ENCODE results near the gene PNRC1. TPM values are rescaled to one million over a fixed set of nuclear protein-coding genes. Genes with fewer than 3 reads are reported as not detected.
"Not testable (repeated sequence)": the region's sequence is repeated elsewhere in the genome, so short reads cannot be mapped to it uniquely, and the experiment has no call there.

PNRC1 gene
- total and polyA plus RNA-seq, 4 donors: 54.9 to 329 (median 141) TPM

- WGBS, 2 donors: 39 to 66% methylated on average over 7 of the region's 7 CpGs
- Histone ChIP-seq H3K9me3 (ENCODE audit: control insufficient read depth in 4 of 4, insufficient read depth in 3 of 4, low read length in 3 of 4) (peaks cover 0 to 4% (median 2%) of the 10 kb centered on the region in 4 donors), H3K4me3 (no peak overlapping the region), H3K4me1 (ENCODE audit: control insufficient read depth in 5 of 5, insufficient read depth in 5 of 5, low read length in 5 of 5) (peaks cover 2 to 16% (median 5%) of the 10 kb centered on the region in 5 donors), H3K9ac (ENCODE audit: insufficient read depth in 1 of 2, low read length in 2 of 2) (peak overlapping the region in 1 of 2 donors; percentile 43), H3K27ac (ENCODE audit: low read depth in 1 of 2, low read length in 1 of 2) (peak overlapping the region; percentile 85 to 96), H3K36me3 (ENCODE audit: control insufficient read depth in 4 of 4, insufficient read depth in 4 of 4, low read length in 4 of 4) (no peaks in the 10 kb centered on the region), H3K27me3 (ENCODE audit: control insufficient read depth in 3 of 3, insufficient read depth in 3 of 3, low read length in 2 of 3) (no peaks in the 10 kb centered on the region)
- no peak for TF ChIP-seq CTCF (IDR thresholded peaks at IDR 0.05; ENCODE audit: control extremely low read depth, extremely low read depth)
- ATAC-seq (ENCODE audit: insufficient read depth, low FRiP score): peak; percentile 44
- peak in 1 of 3 donors; percentile 23 for DNase-seq
Measured at GRCh38 chr6:89034586-89035251, 45.8 kb upstream of the PNRC1 start.

- H3K4me1 ChIP-seq (ENCODE audit: control insufficient read depth in 5 of 5, insufficient read depth in 5 of 5, low read length in 5 of 5): peaks cover 2 to 16% (median 5%) of the 10 kb centered on the region in 5 donors
- DNase-seq: peak; percentile 70 to 95 (median 90)
- no peaks in the 10 kb centered on the region for H3K36me3 ChIP-seq (ENCODE audit: control insufficient read depth in 4 of 4, insufficient read depth in 4 of 4, low read length in 4 of 4)
- H3K27ac ChIP-seq (ENCODE audit: low read depth in 1 of 2, low read length in 1 of 2): peak overlapping the region; percentile 85 to 96
- H3K9ac ChIP-seq (ENCODE audit: insufficient read depth in 1 of 2, low read length in 2 of 2): peak overlapping the region in 1 of 2 donors; percentile 43
- no peaks in the 10 kb centered on the region for H3K27me3 ChIP-seq (ENCODE audit: control insufficient read depth in 3 of 3, insufficient read depth in 3 of 3, low read length in 2 of 3)
- no peak overlapping the region for H3K4me3 ChIP-seq
- H3K9me3 ChIP-seq (ENCODE audit: control insufficient read depth in 4 of 4, insufficient read depth in 3 of 4, low read length in 3 of 4): peaks cover 0 to 4% (median 2%) of the 10 kb centered on the region in 4 donors
- no peak for TF ChIP-seq CTCF (IDR thresholded peaks at IDR 0.05; ENCODE audit: control extremely low read depth, extremely low read depth)
- WGBS, 2 donors: 36 to 56% methylated on average over 14 of the region's 14 CpGs
- peak; percentile 83 for ATAC-seq (ENCODE audit: insufficient read depth, low FRiP score)
Measured at GRCh38 chr6:89035252-89036101, 45.1 kb upstream of the PNRC1 start.

- H3K4me1 ChIP-seq (ENCODE audit: control insufficient read depth in 5 of 5, insufficient read depth in 5 of 5, low read length in 5 of 5): peaks cover 2 to 16% (median 5%) of the 10 kb centered on the region in 5 donors
- peak overlapping the region in 1 of 2 donors; percentile 9 for H3K27ac ChIP-seq (ENCODE audit: low read depth in 1 of 2, low read length in 1 of 2)
- peaks cover 0 to 4% (median 2%) of the 10 kb centered on the region in 4 donors for H3K9me3 ChIP-seq (ENCODE audit: control insufficient read depth in 4 of 4, insufficient read depth in 3 of 4, low read length in 3 of 4)
- H3K4me3 ChIP-seq: no peak overlapping the region
- no peak for DNase-seq
- TF ChIP-seq CTCF (IDR thresholded peaks at IDR 0.05; ENCODE audit: control extremely low read depth, extremely low read depth): no peak
- H3K27me3 ChIP-seq (ENCODE audit: control insufficient read depth in 3 of 3, insufficient read depth in 3 of 3, low read length in 2 of 3): no peaks in the 10 kb centered on the region
- ATAC-seq (ENCODE audit: insufficient read depth, low FRiP score): no peak
- no peak overlapping the region for H3K9ac ChIP-seq (ENCODE audit: insufficient read depth in 1 of 2, low read length in 2 of 2)
- no peaks in the 10 kb centered on the region for H3K36me3 ChIP-seq (ENCODE audit: control insufficient read depth in 4 of 4, insufficient read depth in 4 of 4, low read length in 4 of 4)
- WGBS, 2 donors: 65 to 81% methylated on average over 5 of the region's 5 CpGs
Measured at GRCh38 chr6:89037141-89037900, 43.2 kb upstream of the PNRC1 start.

- H3K36me3 ChIP-seq (ENCODE audit: control insufficient read depth in 4 of 4, insufficient read depth in 4 of 4, low read length in 4 of 4); H3K9me3 ChIP-seq (ENCODE audit: control insufficient read depth in 4 of 4, insufficient read depth in 3 of 4, low read length in 3 of 4); H3K9ac ChIP-seq (ENCODE audit: insufficient read depth in 1 of 2, low read length in 2 of 2); DNase-seq; H3K27me3 ChIP-seq (ENCODE audit: control insufficient read depth in 3 of 3, insufficient read depth in 3 of 3, low read length in 2 of 3); ATAC-seq (ENCODE audit: insufficient read depth, low FRiP score); H3K4me3 ChIP-seq; H3K27ac ChIP-seq (ENCODE audit: low read depth in 1 of 2, low read length in 1 of 2): not testable (repeated sequence)
- H3K4me1 ChIP-seq (ENCODE audit: control insufficient read depth in 5 of 5, insufficient read depth in 5 of 5, low read length in 5 of 5): peaks cover 2 to 16% (median 5%) of the 10 kb centered on the region in 5 donors
Measured at GRCh38 chr6:89037901-89038293, 42.7 kb upstream of the PNRC1 start.

All from lung (tissue), 12 donors.